Cardiac fibroblast (primary cell): ENCODE measurements around the gene PTPRU.

ENCODE experiments used
- DNase-seq, 2 donors: peaks; one replicate each; pipeline versions ENCODE4 v3.0.0 to v3.0.0-alpha.2; 2010; ENCODE audit warnings: low read depth in 2 of 2
- H3K4me3 ChIP-seq, 2 donors: replicated peaks in 1 of 2; 1 replicate in 1 of 2; 2 replicates in 1 of 2; pipeline ENCODE4 v1.5.1; 2011; ENCODE audit warnings: low read depth in 2 of 2, low read length in 2 of 2, mild to moderate bottlenecking in 2 of 2, moderate library complexity in 1 of 2
- TF ChIP-seq, protein P1 (sequence below): IDR thresholded peaks from one replicate; pipeline ENCODE4 v1.5.1; 2011; ENCODE audit warnings: low read depth, mild to moderate bottlenecking, low read length, inconsistent platforms

The PTPRU gene

DNA sequence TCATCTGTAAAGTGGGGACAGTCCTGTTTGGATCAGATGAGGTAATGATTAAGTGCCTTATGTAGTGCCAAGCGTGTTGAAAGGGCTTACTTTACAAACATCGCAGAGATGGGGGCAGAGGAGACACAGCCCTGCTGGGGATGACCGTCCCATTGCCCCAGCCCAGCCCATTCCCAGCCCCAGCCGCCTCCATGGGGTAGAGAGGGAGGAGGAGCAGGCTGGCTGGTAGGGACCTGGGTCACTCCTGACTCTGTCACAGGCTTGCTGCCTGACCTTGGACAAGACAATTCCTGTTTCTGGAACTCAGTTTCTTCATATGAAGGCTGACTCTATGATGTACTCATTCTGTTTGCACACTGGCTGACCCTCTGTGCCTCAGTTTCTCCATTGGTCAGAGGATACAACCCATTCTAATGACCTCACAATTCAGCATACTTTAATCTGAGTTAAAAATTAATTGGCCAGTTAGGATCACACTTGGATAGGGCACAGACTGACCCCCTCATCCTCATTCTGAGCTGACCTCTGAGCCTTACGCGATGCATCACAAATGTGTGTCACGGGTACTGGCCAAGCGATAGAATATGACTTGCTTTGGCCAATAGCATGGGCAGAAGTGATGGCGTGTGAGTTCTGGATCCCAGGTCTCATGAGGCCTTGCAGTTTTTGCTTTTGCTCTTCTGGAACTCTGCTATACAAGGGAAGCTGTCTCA lies 91.1 kb downstream of the PTPRU start:
- DNase-seq = no peak
- H3K4me3 ChIP-seq = no peak overlapping the region
- TF ChIP-seq, protein P1, sequence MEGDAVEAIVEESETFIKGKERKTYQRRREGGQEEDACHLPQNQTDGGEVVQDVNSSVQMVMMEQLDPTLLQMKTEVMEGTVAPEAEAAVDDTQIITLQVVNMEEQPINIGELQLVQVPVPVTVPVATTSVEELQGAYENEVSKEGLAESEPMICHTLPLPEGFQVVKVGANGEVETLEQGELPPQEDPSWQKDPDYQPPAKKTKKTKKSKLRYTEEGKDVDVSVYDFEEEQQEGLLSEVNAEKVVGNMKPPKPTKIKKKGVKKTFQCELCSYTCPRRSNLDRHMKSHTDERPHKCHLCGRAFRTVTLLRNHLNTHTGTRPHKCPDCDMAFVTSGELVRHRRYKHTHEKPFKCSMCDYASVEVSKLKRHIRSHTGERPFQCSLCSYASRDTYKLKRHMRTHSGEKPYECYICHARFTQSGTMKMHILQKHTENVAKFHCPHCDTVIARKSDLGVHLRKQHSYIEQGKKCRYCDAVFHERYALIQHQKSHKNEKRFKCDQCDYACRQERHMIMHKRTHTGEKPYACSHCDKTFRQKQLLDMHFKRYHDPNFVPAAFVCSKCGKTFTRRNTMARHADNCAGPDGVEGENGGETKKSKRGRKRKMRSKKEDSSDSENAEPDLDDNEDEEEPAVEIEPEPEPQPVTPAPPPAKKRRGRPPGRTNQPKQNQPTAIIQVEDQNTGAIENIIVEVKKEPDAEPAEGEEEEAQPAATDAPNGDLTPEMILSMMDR = no peak

- no peak overlapping the region for H3K4me3 ChIP-seq
- TF ChIP-seq, protein P1 = no peak
- no peak for DNase-seq
Observed at GRCh38 chr1:29329022-29329775, 92.9 kb downstream of the PTPRU start.

DNA sequence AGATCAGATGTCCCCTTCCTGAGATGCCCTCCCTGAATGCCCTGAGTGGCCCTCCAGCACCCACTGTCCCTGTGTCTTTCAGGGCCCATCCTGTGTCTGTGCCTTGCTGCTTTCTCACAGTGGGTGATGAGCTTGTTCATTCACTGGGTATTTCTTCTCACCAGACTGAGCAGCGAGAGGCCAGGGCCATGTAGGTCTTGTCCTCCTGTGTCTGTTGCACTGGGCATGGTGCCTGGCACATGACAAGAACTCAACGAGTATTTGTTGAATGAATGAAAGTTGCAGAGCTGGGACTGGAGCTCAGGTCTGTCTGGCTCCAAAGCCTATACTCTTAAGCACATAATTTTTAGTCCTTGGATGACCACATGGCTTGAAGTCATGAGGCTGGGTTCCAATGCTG lies 93.8 kb downstream of the PTPRU start:
- TF ChIP-seq, protein P1 = no peak
- DNase-seq = no peak
- H3K4me3 ChIP-seq = no peak overlapping the region

DNA sequence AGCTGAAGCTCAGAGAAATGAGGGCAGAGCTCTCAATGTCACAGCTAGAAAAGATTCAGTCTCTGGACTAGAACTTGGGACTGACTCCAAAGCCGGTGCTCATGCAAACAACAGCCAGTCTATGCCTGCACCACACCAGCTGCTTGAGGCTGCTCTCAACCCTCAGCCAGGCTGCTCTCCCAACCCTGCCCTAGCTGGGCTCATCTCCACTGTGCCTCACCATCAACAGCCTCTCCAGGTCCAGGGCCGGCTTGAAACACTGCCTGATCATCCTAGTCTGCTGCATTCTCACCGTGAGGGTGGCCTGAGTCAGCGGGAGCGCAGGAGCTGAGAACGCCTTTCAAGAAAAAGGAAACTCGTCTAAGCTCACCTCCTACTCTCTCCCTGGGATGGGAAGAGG lies 94.5 kb downstream of the PTPRU start:
- no peak overlapping the region for H3K4me3 ChIP-seq
- DNase-seq = no peak
- TF ChIP-seq, protein P1 = no peak

DNA sequence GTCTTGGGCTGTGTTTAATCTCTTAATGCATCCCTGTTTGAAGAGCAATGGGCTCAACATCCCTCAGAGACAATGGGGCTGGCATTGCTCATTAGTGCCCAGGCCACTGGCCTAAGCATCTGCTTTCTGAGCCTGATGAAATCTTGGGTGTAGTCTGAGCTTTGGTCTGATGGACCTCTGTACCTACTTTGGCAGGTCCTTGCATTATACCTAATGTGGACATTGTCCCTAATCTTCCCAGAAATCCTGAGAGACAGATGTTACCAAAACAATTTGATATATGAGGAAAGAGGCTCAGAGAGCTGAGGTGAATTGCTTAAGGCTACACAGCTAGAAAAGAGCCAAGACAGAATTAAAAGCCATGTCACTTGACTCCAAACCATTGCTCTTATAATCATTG lies 95.0 kb downstream of the PTPRU start:
- no peak overlapping the region for H3K4me3 ChIP-seq
- TF ChIP-seq, protein P1 = no peak
- DNase-seq = no peak

- no peak for DNase-seq
- H3K4me3 ChIP-seq = no peak overlapping the region
- TF ChIP-seq, protein P1 = no peak
Observed at GRCh38 chr1:29331729-29332128, 95.4 kb downstream of the PTPRU start.
